SK-N-MC (cell line): ENCODE measurements around the gene FIBIN.

ENCODE experiments used
- EZH2 ChIP-seq: fragments of 200-600 bp; sonication (generic); IDR thresholded peaks from one replicate; pipeline ENCODE4 v1.6.1; 2017; ENCODE audit warnings: antibody characterized with exemption
- FOXP2 ChIP-seq: optimal IDR thresholded peaks from 2 replicates; pipeline ENCODE3; 2011; ENCODE audit warnings: mild to moderate bottlenecking, moderate library complexity; ENCODE audit not compliant: insufficient read depth; ENCODE audit errors: extremely low read length, control extremely low read depth
- POLR2AphosphoS5 ChIP-seq: IDR thresholded peaks from 2 replicates; pipeline ENCODE4 v1.6.1; 2012; ENCODE audit warnings: mild to moderate bottlenecking, low read depth, low read length, borderline replicate concordance

DNA sequence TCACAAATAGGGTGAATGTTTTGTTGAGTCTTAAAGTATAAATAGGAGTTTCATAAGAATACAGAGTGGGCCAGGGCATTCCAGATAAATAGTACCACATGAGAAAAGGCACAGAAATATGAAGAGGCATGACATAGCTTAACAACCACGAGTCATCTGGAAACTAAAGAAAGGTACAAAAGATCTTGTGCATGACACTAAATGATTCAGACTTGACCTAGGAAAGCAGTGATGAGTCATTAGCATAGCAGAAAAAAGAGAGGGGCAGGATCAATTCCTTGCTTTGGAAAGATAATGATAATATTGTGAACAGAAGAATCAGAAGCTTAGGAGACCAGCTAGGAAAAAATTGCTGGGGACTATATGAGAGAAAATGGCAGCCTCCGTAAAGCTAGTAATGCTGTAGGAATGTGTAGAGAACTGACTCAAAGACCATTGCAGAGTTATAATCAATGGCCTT lies 47.6 kb upstream of the FIBIN start:
- TF ChIP-seq POLR2AphosphoS5 = no peak
- no peak for TF ChIP-seq FOXP2
- TF ChIP-seq EZH2 = no peak
